NB4 (cell line): Measurements from ENCODE around the gene GRIN2A.

Experiments
- DNase-seq: peaks from one replicate; pipeline ENCODE4 v3.0.0; 2010; ENCODE audit warnings: low read depth
- H3K4me3 ChIP-seq: one replicate; pipeline ENCODE4 v1.5.1; 2011; ENCODE audit warnings: mild to moderate bottlenecking, low read depth, low read length, moderate library complexity
- MYC ChIP-seq: IDR thresholded peaks from 2 replicates; pipeline ENCODE4 v1.6.1; 2011; ENCODE audit warnings: low read depth, low read length
- POLR2A ChIP-seq: IDR thresholded peaks from 2 replicates; pipeline ENCODE4 v1.6.1; 2011; ENCODE audit warnings: mild to moderate bottlenecking; ENCODE audit not compliant: insufficient read length; ENCODE audit errors: extremely low read depth
- TF ChIP-seq, protein P1 (sequence below): IDR thresholded peaks from one replicate; pipeline ENCODE4 v1.5.1; 2012; ENCODE audit warnings: low read depth, low read length
- TF ChIP-seq, protein P2 (sequence below): IDR thresholded peaks from 2 replicates; pipeline ENCODE4 v1.6.1; 2011; ENCODE audit warnings: low read depth, low read length

GRIN2A gene

DNA sequence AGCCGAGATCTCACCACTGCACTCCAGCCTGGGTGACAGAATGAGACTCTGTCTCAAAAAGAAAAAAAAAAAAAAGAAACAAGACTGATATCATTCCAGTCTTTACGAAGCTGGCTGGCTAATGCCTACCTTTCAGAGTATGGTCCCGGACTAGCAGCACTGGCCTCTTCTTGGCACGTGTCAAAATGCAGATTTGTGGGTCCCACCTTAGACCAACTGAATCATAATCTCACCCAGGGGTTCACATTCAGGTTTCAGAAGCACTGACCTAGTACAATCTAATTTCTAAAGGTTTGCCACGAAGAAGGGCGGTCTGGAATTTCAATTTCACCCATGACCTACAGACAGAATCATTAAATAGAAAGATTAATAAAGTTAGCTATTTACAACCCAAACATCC is 43.4 kb upstream of the GRIN2A start:
- no peak overlapping the region for H3K4me3 ChIP-seq
- DNase-seq, result no peak
- TF ChIP-seq, protein P1, sequence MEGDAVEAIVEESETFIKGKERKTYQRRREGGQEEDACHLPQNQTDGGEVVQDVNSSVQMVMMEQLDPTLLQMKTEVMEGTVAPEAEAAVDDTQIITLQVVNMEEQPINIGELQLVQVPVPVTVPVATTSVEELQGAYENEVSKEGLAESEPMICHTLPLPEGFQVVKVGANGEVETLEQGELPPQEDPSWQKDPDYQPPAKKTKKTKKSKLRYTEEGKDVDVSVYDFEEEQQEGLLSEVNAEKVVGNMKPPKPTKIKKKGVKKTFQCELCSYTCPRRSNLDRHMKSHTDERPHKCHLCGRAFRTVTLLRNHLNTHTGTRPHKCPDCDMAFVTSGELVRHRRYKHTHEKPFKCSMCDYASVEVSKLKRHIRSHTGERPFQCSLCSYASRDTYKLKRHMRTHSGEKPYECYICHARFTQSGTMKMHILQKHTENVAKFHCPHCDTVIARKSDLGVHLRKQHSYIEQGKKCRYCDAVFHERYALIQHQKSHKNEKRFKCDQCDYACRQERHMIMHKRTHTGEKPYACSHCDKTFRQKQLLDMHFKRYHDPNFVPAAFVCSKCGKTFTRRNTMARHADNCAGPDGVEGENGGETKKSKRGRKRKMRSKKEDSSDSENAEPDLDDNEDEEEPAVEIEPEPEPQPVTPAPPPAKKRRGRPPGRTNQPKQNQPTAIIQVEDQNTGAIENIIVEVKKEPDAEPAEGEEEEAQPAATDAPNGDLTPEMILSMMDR, result no peak
- TF ChIP-seq MYC (no peak), POLR2A (no peak)
- TF ChIP-seq, protein P2, sequence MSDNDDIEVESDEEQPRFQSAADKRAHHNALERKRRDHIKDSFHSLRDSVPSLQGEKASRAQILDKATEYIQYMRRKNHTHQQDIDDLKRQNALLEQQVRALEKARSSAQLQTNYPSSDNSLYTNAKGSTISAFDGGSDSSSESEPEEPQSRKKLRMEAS, result no peak

DNA sequence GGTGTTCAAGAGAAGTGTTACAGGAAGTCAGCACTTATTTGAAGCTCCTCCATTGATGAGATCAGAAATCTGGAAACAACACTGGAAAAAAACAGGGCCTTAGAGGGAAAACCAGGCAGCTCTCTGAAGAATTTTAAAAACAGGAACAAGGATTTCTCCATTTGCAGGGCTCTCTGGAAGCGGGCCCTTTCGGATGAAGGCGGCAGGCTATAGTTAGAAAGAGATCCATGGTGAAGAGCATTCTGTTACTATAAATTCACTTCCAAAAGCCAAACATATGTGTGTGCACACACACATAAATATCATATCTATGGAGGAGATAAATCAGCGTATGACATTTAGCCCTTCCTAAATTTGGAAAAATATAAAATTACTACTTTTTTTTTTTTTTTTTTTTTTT is 42.6 kb upstream of the GRIN2A start:
- no peak for DNase-seq
- no peak overlapping the region for H3K4me3 ChIP-seq
- TF ChIP-seq, protein P2, result no peak
- TF ChIP-seq MYC (no peak), POLR2A (no peak)
- TF ChIP-seq, protein P1, result no peak

DNA sequence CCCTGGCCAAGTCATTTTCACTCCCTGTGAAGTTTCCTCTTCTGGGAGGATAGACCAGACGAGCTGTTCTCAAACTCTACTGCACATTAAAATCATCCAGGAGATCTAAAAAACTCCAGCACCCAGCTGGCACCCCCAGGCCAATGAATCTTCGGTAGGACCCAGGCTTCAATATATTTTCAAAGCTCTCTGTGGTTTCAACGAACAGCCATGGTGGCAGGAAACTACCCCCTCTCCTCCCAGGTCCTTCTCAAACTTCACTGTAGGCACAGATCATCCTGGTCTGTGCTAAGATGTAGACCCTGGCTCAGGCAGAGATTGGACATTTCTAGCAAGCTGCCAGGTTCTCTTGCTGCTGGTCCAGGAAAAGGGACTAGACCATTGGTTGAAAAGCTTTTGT is 38.7 kb upstream of the GRIN2A start:
- no peak for DNase-seq
- TF ChIP-seq, protein P2, result no peak
- H3K4me3 ChIP-seq, result no peak overlapping the region

DNA sequence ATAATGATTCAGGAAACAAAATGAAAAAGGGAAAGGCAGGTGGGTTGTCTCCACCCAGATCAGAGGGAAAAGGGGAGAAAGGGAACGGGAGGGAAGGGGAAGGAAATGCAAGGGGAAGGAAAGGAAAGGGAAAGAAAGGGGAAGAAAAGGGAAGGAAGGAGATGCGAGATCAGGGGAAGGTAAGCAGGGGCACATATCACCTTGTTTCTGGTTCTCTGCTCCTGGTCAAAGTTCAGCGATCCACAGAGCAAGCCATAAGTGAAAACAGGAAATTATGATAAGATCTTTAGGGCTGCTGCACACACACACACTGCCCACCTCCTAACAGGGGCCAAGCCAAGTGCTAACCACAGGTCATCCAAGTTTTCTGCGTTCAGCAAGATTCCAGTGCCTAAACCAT is 37.5 kb upstream of the GRIN2A start:
- DNase-seq, result no peak
- H3K4me3 ChIP-seq, result no peak overlapping the region
- TF ChIP-seq, protein P1, result no peak
- TF ChIP-seq MYC (no peak), POLR2A (no peak)
- TF ChIP-seq, protein P2, result no peak

DNA sequence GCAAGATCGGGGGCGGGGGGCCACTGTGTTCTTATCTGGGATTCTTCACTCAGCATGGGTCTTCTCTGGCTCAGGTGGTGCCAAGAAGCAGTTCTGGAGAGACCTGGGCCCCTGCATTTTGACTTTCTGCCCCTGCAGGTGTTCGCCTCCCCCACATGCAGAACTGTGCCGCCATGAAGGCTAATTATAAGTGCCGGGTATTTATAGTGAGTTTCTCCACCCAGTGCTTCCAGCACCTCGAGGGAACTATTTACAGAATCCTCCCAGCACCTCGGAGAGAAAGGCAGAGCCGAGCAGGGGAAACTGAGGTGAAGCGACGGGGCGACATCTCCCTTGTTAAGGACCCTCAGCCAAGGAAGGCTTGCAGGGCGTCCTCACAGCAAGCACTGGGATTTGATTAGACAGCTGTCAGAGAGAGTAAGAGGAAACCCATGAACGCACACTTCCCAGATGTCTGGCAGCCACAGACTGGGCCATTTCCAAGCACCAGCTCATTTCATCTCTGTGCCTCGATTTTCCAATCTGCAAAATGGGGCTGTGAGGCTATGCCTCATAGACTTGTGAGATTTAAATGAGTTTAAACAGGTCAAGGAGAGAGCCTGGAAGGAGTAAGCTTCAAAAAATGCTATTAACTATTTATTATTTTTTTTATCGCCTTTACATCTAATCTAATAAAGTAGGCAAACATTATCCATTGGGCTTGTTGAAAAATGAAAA is 36.4 kb upstream of the GRIN2A start:
- no peak for DNase-seq
- TF ChIP-seq POLR2A (no peak), MYC (no peak)
- TF ChIP-seq, protein P2, result no peak
- no peak overlapping the region for H3K4me3 ChIP-seq

DNA sequence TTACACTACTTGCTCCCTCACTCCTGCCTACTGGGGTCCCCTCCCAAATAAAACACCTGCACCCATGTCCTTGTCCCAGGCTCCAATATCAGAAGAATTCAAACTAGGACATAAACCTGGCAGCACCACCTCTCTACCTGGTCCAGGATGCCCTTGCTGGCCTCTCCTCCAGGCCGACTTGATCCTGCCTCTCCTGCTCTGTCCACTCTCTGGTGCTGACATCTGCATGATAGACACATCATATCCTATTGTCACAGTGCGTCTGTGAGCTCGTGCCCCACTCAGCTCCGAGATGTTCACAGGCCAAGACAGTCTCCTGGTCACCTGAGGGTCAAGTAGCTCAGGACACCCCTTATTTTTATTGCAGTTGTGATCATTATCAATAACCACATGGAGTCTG is 31.5 kb upstream of the GRIN2A start:
- TF ChIP-seq, protein P1, result no peak
- TF ChIP-seq, protein P2, result no peak
- TF ChIP-seq POLR2A (no peak), MYC (no peak)

More for the DNA sequence above, 31.5 kb upstream of the GRIN2A start:
- DNase-seq, result no peak
- no peak overlapping the region for H3K4me3 ChIP-seq
